ENCODE data around the gene RIMBP2.
"Not testable (repeated sequence)": the region's sequence is repeated elsewhere in the genome, so short reads cannot be mapped to it uniquely, and the experiment has no call there.

Gene RIMBP2

DNA sequence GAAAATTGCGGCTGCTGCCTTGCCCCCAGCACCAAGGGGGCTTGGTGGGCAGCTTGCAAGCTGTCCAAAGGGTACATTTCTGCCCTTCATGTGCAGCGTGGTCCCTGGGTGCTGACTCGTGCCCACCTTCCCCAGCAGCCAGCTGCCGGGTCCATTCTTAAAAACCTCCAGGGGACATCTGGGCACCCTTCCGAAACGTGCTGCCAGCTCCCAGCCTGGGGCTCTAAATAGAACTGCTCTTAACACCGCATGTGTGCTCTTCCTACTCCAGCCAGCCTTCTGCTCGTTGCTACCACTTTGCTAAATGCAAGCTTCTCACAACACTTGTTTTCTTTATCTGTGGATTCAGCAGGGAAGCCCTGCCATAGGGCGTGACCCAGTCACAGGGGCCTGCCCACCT is 66.0 kb downstream of the RIMBP2 start:
- DNase-seq, result no peak

- no peak for DNase-seq
Observed at GRCh38 chr12:130649101-130650045, 66.7 kb downstream of the RIMBP2 start.

DNA sequence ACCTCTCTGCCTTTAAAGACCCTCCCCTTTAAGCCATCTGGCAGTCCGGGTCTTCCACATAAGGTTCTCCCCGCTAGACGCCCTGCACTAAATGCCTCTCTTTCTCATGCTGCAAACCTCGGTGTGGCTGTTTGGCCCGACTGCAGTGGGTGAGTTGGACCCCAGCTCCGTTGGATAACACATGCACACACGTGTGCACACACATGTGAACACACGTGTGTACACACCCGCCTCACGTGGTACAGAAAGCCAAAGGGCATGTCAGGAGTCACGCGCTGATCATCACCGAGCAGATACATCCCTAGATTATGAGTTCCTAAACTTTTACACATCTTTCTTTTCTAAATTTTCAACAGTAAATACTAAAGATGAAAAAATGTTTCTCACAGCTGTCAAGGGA is 68.3 kb downstream of the RIMBP2 start:
- DNase-seq, result no peak

DNA sequence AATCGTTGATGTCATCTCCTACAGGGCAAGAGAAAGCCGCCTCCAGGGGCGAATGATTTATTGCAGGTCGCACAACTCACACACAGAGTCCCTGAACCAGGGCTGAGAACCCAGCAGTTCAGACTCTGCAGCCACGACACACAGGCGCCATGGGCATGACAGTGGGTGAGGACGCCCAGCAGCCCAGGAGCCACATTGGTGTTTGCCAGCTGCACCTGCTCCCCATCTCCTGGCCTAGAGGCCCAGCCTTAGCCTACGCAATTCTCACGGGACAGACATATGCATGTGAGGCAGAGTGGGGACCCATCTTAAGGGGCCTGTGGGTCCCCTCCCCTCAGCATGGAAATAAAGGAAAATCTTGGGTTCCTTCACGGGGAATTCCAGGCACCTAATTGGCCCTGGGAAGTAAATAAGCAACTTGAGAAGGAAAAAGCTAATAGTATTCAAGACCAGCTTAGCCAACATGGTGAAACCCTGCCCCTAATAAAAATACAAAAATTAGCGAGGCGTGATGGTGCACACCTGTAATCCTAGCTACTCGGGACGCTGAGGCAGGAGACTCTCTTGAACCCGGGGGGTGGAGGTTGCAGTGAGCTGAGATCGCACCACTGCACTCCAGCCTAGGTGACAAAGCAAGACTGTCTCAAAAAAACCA is 69.3 kb downstream of the RIMBP2 start:
- no peak for DNase-seq

DNA sequence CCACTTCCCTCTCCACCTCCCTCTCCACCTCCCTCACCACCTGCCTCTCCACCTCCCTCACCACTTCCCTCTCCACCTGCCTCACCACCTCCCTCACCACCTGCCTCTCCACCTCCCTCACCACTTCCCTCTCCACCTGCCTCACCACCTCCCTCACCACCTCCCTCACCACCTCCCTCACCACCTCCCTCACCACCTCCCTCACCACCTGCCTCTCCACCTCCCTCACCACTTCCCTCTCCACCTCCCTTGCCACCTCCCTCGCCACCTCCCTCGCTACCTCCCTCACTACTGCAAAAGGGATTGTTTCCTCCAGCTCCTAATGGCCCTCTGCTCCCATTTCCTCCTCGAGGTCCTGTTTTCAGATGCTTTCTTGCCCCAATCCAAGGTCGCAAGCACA is 69.9 kb downstream of the RIMBP2 start:
- not testable (repeated sequence) for DNase-seq

- no peak for DNase-seq
Observed at GRCh38 chr12:130645751-130646150, 70.3 kb downstream of the RIMBP2 start.

DNA sequence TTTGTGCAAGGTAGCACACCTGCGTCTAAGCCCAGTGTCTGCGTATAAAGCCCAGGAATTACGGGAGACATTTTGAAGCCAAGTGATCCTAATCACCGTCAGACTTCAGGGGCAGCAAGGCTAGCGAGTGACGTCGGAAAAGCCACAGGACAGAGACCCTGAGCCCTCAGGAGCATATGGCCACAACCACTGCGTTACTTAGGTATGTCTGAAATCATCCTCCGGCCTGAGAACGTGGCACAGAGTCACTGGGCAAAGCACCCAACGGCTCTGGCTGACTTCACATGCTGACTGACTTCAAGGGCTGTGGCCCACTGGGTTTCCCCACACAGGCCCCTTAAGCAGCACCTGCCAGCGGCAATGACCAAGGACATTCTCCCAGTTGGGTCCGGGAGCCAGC is 71.5 kb downstream of the RIMBP2 start:
- no peak for DNase-seq

DNA sequence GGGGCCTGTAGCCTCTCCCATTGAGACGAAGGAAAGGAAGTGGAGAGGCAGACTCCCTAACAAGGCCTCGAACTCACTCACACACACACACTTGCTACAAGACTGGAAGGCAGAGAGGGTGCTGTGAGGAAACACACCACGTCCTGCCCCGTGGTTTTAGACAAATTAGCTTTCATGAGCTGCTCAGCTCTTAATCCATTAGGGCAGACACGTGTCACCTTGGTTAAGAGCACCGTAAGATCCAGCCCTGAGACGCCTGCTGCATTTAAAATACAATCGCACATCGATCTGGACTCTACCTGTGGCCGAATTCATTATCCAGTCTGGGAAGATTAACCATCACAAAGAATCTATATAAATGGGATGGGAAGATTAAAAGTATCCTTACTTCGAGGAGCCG is 72.0 kb downstream of the RIMBP2 start:
- DNase-seq, result no peak

GRCh38 chr12:130642856-130643255 is 73.2 kb downstream of the RIMBP2 start:
- no peak for DNase-seq

GRCh38 chr12:130641533-130642184 is 74.4 kb downstream of the RIMBP2 start:
- no peak for DNase-seq

DNA sequence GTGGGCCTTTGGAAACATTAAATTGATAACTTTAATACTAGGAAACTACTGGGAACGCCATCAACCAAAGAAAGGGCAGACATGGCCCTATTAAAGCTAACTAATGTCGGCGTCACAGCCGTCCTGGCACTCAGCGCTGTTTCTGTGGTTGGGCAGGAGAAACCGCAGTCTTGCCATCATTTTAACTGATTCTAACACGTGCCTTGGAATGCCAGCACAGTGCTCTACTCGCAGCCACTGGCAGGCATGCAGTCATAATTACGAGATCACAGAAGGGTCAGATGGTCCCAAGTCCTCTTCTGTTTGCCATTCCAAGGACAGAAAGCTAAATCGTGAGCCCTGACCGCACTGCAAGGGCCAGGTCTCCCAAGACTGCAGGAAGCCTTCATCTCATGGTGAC is 75.2 kb downstream of the RIMBP2 start:
- no peak for DNase-seq

GRCh38 chr12:130640496-130640895 is 75.6 kb downstream of the RIMBP2 start:
- no peak for DNase-seq

- no peak for DNase-seq
Observed at GRCh38 chr12:130639476-130640424, 76.3 kb downstream of the RIMBP2 start.

GRCh38 chr12:130636370-130636769 is 79.7 kb downstream of the RIMBP2 start:
- DNase-seq, result no peak

DNA sequence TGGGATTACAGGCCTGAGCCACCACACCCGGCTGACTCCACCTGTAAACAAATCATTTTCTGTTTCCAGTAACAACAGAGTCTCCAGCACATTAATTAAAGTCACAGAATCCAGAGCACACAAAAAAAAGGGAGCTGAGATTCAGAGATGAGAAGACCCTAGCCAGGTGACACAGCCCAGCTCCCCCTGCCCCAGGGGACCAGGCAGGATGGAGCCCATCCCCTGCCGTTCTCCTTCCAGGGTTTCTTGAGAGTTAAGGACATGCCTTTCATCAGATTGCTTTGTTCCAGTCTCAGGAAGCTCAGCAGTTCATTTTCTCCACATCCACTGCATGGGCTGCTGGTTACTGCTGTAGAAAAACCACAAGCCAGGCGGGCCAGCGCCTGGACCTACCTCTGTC is 81.2 kb downstream of the RIMBP2 start:
- no peak for DNase-seq

- no peak for DNase-seq
Observed at GRCh38 chr12:130633771-130634170, 82.3 kb downstream of the RIMBP2 start.

GRCh38 chr12:130632642-130633041 is 83.5 kb downstream of the RIMBP2 start:
- DNase-seq, result no peak

GRCh38 chr12:130628304-130628703 is 87.8 kb downstream of the RIMBP2 start:
- no peak for DNase-seq

DNA sequence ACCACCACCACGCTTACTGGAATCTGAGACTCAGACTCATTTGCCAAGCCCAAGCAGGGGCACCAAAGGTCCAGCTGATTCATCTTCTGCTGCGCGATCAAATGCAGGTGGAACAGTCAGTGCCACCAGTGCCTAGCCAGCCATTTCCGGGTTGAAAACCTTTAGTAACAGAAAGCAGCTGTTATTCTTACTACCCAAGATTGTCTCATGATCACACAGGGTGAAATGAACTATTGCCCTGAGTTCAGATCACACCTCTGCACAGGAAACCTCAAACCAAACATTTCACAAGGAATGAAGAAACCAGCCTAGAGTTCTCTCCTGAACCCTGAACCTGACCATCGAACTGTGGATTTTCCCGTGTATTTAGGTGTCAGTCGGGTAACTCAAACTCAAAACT is 88.9 kb downstream of the RIMBP2 start:
- no peak for DNase-seq

DNA sequence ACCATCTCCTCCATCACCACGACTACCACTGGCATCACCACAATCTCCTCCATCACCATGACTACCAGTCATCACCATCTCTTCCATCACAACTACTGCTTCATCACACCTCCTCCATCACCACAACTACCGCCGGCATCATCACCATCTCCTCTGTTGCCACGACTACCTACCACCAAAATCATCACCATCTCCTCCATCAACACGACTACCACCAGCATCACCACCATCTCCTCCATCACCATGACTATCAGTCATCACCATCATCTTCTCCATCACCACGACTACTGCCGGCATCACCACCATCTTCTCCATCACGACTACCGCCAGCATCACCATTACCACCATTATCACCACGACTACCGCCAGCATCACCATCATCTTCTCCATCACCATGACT is 89.5 kb downstream of the RIMBP2 start:
- no peak for DNase-seq

DNA sequence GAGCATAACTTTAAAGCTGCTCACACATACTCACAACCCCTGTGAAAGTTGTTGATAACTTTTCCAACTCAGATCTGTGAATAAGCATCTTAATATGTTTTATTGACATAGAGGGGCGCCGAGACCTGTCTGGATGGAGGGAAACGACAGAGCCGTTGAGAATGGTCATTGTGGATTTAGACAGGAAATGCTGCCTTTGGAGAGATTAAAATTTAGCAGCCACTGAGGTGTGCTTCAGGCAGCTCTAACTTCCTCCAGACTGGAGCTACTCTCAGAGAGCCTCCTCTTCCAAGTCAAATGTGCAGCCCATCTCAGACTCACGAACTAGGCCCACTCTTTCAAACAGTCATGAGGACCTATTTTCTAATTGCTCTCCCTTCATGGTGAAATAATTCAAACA is 90.9 kb downstream of the RIMBP2 start:
- no peak for DNase-seq

- no peak for DNase-seq
Observed at GRCh38 chr12:130622803-130623202, 93.3 kb downstream of the RIMBP2 start.

All from OCI-M1 (cell line).